SKM-1 treated with dmso at 0.1 percent for 144 hours (cell line): Measurements from ENCODE around the gene PRAC1.

Source experiments
- DNase-seq: peaks from one replicate; lab custom pipeline; 2025; ENCODE audit not compliant: unreplicated experiment; lab: John Stamatoyannopoulos, UW

Gene PRAC1

DNA sequence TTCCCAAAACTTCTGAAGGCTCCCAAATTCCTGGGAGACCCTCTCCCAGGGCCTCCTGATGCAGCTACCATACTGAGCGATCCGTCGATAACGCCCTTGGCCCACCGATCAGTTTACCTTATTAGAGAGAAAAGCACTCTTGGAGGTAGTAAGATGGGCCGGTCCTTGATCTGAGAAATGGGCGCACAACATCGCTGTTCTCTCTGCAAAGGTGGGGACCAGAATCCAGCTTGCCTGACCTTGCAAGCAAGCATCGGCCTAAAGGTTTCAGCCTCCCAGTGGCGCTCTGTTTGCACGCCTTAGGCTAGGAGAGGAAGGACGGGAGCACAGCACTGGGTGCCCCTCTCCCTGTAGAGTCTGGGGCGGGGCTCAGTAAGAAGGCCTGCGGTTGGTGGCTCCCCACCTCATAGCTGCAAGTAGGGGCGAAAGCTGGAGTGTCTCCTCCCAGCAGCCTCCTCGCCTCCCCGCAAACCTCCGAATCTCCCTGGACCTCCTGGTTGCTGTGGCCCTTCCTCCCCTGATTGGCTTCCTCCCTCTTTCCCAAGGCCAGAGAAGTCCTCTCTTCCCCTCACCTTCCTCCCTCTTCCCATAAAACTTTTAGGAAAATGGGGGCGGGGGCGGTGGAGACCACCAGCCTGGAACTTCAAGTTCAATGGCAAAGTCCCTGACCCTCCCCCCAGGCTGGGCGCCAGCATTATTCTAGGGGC, at the start of gene PRAC1:
Gene PRAC1, minus strand, starts transcription at position 318 of the 707 bp plus-strand sequence. Its CDS starts 126 bp downstream, at position 192.
- peak; percentile 38 for DNase-seq

DNA sequence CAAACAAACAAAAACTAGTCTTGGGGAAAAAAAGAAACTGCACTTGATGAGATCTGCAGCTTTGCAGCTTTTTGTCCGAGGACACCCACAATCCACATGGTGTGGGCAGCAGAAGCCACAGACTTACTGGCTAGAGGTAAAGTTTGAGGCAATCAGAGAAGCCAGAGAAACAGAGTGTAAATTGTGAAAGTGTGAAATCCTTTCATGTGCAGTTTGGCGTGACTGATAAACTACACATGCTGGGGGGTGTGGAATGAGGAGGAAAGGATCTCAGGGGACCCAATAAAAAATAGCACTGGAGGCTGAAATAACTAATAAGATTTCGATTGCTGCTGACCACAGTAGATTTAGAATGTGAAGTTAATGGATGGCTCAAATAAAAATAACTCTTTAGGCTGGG, 48.6 kb upstream of the PRAC1 start:
- no peak for DNase-seq

DNA sequence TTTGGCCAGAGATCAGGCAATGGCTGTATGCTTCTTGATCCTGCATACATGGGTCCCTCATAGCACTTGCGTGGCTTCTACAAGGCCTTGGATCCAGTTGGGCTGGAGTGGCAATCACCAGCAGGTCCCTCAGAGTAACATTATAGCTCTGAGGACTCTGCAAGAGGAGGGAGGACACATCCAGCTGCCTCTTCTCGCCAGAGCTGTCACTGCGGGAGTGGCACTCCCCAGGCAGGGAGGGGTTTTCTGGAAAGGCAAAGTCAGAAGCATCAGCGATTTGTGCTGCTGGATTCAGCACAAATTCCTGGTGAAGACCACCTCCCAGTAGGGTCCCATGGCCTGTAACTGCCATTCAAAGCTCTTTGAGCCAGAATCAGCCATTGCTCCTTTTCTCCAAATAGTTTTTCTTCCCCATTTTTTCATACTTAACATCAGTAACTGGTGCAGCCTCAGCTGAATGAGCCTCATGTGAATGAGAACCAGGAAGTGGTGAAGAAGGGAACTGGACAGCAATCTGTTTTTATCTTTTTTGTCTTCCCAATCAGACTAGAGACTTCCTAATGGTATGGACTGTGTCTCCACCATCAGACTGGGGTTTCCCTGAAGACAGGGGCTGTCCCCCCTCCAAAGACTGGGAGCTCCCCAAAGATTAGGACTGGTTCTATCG, 46.8 kb upstream of the PRAC1 start:
- DNase-seq, result peak; percentile 33

DNA sequence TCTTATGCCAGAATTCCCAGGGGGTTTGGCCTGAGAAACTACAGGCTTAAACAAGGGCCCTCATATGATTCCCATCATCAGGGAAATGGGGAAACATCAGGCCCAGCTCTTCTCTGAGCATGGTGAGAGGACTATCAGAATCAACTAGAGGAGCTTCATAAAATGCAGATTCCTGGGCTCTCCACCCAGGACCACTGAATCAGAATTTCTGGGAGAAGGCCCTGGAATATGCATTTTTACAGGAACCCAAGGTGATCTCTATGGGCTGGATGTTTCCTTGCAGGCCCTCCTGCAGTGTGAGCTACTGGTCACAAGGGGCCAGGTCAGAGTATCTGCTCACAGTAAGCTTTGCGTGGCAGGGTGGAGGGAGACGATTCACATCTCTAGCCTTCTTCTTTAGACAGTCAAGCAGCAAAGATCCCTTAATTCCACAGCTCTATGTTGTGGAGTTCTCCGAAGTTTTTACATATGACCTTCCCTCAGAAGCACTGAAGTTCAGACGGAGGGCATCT, 45.0 kb upstream of the PRAC1 start:
- DNase-seq, result no peak

DNA sequence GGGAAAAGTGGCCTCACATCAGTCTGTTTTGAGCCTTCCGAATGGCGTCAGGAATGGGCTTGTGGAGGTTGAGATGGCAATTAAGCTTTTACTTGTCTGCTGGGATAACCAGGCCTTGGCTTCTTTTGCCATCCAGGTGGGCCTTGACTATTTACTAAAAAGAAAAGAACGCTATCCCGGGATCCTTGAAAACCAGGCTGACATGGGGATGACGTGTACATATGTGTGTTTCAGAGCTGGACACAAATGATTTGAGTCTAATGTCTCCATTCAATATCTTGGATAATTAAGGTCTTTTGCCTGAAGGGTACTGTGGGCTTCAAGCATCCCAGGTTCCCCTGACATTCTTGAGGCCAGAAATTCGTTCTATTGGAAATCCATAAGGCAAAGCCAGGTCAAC, 38.8 kb upstream of the PRAC1 start:
- no peak for DNase-seq

DNA sequence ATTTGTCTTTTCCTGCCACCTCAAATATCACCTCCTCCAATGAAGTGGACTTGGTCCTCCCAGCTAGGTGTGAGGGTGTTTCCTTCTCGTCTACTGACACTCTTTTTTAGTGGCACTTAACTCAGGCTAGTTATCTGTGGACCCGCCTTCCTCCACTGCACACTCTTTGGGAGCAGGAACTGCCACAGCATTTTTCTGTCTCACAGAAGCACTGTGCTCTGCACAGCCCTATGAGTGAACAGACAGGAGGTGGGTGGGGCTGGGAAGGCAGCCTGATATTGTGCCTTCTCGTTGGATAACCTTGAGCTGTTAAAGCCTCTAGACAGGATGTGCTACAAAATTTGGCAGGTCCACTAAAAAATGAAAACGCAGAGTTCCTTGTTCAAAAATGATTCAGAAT, 38.1 kb upstream of the PRAC1 start:
- DNase-seq, result no peak

DNA sequence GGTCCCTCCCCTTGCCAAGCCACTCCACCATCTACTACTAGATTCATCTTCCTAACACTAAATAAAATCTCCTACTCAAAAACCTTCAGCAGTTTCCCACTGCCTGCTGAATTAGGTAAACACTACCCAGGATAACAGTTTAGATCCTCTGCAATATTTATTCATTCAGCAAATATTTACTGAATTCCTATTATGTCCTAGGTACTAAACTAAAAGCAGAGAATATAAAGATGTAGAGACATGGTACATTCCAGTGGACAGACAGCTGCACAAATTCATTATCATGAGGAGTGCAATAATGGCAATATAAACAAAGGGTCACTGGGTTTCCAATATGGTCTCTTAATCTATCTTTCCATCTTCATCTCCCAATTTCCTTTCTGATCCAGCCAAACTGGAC, 37.0 kb upstream of the PRAC1 start:
- DNase-seq, result no peak

DNA sequence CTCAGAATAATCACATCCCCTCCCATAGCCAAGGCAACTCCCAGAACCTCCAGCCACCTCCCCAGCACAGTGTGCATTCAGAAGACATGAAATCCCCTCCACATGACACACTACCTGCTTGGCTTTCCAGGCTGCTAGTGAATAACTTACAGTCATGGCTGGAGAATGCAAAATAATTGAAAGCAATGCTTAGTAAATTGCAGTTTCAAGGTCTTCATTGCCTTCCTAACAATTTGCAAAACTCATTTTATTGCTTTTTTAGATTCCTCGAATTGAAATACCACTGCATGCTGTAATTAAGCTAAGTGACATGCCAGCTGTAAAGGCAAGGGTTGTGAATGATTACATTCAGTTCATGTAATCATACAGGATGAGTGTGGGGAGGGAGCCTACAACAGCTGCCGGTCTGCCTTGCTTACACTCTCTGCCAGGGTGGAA, 35.2 kb upstream of the PRAC1 start:
- no peak for DNase-seq

DNA sequence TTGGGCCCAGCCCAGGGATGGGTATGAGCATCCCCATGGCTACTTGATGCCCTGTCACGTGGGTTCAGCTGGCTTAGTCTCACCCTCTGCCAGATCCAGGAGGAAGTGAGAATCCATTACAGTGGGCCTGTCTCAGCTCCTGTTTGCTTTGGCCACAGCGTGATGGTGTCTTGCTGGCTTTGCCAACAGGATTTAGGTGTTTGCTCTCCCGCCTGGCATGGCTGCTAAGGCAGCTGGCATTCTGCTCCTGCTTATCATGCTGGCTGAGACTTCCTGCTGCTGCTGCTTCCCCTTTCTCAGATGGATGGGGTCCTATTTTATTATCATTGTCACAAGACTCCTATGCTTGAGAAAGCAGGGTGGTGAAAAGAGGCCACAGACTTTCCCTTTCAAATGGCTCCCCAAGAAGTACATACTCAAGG, 34.5 kb upstream of the PRAC1 start:
- DNase-seq, result no peak

DNA sequence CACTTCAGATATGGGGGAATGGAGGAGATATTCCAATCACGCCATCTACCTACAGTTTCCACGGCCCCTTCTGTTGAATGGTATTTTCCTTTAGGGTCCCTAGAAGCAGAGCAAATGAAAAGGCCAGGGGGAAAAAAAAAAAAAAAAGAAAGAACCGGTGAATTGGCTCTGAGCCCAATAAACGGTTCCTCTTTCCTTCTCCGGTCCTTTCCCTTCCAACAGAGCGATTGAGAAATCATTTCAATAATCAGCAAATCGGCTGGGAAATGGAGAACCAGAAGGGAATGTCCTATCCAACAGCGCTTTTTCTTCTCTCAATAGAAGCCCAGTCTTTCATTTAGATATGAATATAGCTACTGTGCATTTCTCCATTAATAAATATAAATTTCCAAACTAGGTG, 33.0 kb upstream of the PRAC1 start:
- peak; percentile 18 for DNase-seq

DNA sequence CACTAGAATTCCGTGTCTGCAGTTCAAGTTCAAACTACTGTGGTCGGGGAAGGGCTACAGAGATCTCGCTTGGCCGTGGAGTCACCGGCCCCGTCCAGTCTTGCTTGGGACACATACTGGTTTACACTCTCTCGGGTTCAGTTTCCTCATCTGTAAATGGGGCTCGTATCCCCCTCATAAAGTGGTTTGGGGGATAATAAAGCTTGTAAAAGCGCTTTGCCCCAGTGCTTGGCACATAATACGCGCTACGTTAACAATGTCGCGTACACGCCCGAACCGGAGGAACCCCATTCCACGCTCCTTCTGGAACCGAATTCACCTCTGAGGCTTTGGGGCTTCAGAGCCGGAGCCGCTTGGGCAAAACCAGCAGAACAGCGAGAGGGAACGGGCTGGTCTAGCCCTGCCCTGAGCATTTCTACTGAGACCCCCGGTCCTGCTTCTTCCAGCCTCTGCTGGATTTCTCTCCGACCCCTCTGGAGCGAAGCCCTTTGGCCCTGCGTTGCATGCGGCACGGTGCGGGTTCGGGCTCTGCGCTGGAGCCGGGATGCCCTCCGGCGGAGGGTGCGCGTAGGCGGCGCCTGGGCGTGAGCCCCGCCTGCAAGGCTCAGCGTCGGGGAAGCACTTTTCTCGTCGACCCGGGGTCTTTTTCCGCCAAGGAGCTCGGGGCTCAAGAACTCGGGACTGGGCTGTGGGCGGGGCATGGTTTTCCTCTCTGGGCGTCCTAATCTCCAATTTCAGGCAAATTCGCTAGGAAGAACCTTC, 32.4 kb upstream of the PRAC1 start:
- DNase-seq, result no peak

DNA sequence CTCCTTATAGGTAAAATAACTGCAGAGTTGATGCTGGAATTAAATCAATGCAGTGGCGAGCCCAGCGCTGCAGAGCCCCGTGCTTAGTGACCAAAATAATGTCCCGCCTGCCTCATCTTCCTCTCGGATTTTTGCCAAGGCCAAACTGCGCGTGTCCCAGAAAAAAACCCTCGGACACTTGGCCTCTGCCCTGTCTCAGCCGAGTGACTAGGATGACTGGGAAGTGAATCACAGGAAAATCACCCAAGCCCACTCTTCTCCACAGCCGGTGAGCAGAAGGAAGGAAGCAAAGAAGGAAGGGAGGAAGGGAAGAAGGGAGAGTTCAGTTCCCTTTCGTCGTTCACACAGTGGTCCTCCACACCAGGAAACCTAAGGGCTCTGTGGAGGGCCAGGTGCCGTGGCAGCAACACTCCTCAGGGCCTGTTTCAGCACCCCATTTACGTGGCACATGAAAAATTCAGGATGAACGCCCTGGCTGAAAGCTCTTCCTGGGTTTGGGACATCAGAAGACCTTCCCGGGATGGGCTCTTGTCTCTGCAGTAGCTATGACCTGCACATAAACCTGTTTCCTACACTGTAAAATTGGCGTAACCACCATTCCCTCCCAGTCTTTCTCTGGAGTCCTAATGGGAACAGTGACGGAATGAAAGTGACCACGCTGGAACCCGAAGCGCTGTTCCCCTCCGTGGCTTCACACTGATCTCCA, 31.6 kb upstream of the PRAC1 start:
- DNase-seq, result no peak

DNA sequence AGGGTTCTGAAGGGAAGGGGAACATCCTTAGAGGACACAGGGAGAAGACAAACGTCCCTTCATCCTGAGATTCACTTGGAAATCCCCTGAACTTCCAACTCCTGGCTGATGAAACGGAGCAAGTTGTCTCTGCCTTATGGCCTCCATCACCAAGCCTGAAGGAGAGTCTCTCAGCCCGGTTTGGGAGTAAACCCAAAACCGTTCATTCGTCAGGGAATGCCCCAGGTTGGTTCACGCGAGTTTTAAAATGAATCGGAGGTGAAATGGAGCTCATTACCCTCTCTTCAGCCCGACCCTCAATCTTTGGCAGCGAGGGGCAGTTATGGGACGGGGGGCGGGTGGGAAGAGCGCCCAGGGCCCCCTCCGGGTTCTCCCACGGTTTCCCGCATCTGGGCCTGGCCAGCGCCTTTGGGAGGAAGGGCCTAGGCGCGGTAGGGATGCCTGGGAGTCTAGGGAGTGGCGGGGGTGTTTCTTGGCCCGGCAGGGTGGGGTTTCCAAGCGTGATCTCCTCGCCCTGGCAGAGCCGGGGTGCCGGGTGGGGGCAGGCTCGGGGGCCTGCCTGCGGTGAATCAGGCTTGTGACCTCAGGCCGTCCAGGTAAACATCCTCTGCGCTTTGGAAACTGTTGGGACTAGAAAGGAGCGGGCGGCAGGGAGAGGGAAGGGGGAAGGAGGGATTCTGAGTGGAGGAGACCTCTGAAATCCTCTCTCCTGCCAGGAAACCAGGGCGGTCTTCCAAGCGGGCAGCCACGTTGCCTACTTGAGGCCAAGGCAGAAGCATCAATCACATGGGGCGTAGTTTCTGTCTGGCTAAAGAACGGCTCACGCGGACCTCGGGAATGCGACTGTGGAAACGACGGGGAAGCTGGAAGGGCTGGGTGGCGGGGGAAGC, 30.3 kb upstream of the PRAC1 start:
- no peak for DNase-seq

DNA sequence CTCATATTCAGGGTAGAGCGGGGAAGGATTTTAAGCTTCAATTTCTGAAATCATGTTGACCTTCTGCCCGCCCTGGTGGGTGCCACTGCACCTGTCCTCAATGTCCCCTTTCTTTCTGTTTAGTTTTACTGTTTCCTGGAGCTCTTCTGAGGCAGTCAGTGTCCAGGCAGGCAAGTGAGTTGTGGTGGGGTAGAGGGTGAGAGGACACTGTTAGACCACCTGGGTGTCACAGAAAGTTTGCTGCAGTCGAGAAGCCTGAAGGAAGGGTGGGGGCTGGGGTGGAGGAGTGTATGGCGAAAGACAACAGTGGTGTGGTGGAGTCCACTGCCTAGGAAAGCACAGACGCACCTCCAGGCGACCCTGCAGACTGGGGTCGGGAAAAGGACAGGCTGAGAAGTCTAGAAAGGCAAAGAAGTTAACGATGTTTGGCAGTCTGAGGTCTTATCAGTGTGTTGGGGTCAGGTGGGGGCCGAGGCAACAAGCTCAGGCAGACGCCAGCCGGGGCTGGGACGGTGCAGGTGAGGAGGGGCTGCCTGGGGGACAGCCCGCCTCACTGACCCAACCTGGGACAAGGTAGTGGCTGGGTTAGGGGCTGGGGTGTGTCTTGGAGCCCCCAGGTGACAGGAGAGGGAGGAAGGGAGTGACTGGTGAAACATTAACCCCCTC, 29.5 kb upstream of the PRAC1 start:
- no peak for DNase-seq

DNA sequence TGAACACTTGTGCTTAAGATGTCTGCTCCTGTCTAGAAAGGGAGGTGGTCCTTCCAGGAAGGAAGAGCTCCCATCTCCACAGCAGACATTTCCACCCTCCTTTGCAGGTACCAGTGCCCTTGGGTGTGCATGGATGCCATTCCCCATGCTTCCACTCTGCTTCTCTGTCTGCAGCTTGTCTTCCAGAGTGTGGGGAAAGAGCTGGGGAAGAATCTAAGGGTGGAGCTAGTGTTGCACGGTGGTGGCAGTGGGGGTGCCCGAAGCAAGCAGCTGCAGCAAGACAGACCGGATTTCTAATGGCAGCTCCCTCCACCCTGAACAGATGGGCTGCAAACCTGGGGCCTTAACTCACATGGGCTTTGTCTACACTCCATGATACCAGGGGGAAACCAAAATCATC, 28.9 kb upstream of the PRAC1 start:
- DNase-seq, result no peak

DNA sequence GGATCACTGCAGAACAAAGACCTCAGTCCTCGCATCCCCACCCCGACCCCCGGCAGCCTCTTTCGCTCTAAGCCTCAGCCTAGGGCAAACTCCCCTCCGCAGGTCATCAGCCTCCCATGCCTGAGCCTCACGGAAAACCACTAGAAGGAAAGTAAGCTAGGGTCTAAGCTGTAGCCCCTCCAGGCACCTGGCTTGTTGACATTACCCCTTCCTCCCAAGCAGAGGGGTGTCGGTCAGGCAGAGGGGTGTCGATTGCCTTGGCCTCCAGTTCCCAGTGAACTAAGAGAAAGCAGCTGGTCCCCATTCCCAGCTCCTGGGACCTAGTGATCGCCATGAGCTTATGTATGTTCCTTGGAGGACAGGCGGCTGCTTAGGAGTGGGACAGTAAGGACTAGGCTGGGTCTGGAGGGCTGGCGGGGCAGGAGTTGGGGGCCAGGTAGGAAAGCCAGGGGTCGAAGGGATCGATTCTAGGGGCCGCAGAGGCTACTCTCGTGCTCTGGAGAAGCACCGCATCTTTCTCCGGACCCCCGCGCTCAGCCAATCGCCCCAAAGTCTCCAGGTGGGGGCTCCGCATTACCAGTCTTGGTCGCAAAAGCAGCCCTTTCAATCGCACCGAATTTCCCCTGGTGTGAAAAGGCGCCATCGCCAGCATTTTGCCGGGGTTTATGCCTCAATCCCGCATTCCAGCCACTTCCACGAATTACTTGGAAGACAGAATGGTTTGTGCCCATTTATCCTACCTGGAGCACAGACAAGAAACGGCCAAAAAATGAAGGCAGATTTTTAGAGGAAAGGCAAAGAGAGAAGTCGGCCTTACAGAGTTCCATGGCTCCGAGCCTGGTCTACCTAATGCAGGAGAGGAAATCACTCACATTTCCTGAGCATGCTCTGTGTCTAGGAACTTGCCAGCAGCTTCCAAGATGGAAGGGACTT, 27.6 kb upstream of the PRAC1 start:
- DNase-seq, result no peak

DNA sequence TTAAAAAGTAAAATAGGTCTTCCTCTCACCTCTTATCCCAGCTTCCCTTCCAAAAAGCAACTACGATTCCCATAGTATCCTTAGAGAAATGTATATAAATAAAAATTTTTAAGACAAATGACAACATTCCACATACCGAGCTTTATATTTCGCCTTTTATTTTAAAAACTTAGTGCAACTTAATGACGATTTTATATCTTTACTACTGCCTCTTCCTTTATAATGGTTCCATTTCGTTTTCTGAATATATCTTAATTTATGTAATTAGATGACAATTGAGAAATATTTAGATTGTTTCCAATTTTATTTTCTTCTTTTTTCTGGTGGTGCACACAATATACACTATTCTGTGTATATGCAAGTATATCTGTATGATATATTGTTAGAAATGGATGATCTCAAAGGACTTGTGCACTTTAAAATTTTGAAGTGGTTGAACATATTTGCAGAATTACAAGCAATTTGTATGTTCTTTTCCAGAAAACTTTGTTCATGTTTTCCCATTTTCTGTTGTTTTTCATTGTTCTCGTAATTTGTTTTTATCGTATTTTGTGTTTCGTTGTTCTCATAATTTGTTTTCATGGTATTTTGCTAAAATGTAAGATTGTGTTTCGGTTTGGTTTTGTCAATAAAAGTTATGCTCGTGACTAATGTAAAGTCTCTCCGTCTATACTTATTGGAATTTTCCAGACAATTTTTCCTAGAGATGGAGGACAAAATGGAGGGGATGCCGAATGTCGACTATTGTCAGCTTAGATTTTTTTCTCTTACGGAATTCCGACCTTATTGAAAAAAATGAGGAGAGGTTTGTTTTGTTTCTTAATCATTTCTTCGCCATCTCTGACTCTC, 26.6 kb upstream of the PRAC1 start:
- no peak for DNase-seq
